ENCODE data around the gene NCK2. TPM values are rescaled to one million over a fixed set of nuclear protein-coding genes. Genes with fewer than 3 reads are reported as not detected.

NCK2 gene
- total RNA-seq, 5 donors from 2014 or later (not counting 1 experiment from before 2014, with no cell fraction given): 97.7 to 154 (median 120) TPM

DNA sequence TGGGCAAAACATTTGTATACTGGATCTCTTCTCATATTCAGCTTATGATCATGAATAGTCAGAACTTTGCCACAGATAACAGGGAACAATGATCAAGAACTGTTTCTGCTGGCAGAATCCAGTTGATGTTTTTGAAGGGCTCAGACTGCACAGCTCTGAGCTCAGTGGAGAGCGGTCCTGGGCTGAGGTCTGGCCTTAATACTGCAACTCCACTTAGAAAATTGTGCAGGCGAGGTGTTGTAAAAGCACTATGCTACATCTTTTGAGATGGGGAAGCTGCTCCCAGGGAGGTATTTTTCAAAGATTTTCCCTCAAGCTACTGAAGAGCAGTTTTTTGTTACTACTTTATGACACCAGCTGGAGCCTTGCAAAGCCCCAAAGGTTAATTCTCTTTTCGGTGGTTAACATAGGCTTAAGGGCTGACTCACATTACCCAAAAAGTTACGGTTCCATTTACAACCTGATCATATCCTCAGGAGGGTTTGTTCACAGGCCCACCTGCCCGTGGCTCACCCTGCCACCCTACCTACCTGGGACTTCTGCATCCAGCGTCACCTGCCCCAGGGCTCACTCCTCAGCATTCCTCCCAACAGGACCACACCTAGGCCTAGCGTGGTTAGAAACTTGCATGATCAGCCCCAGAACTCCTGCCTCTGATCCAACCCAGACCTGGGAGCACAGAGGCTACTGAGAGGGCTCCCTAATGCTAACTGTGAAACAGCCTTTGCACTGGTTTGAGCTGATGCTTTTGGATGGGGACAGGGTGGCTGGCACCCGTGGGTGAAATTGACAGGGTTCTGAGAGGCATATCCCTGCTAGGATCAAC, 114.4 kb downstream of the NCK2 start:
- peak in 2 of 35 experiments; percentile 28 for DNase-seq
- no peak overlapping the region for H3K4me3 ChIP-seq (ENCODE audit: control insufficient read depth in 1 of 2, extremely low read depth in 1 of 2, low read length in 1 of 2)
- H3K9me3 ChIP-seq: no peaks in the 10 kb centered on the region
- WGBS (ENCODE audit: insufficient coverage): 24% methylated on average over 7 of the region's 8 CpGs
- H3K27me3 Mint-ChIP-seq: no peaks in the 10 kb centered on the region
- peaks cover 87 to 96% (median 94%) of the 10 kb centered on the region in 3 donors for H3K4me1 Mint-ChIP-seq
- peak in 3 of 4 experiments; percentile 41 to 48 (median 44) for ATAC-seq (replicated peaks in 1 of 4)
- H3K27ac Mint-ChIP-seq: peak overlapping the region; percentile 97 to 98
- ChIA-PET POLR2A (interaction anchor here (0.5 to 0.9 kb wide), 6 partner anchors 10 to 121 kb away, joined by 3 to 5 read pairs (median 3); no protein-coding TSS in a partner anchor), CTCF (interaction anchor here (1.3 to 1.7 kb wide), 2 partner anchors 9 to 224 kb away, joined by 3 to 4 read pairs; no protein-coding TSS in a partner anchor)
- peaks cover 49 to 81% of the 10 kb centered on the region in 2 experiments for H3K4me1 ChIP-seq (ENCODE audit: control insufficient read depth in 1 of 2, extremely low read depth in 1 of 2, insufficient read depth in 2 of 2, low read length in 2 of 2)
- H3K4me3 Mint-ChIP-seq: peak overlapping the region; percentile 0 to 74 (median 24)
- H3K27ac ChIP-seq (ENCODE audit: low read length): peak overlapping the region; percentile 86
- peaks cover 15 to 19% of the 10 kb centered on the region in 2 donors for H3K36me3 ChIP-seq (ENCODE audit: control insufficient read depth in 2 of 2, extremely low read depth in 1 of 2, insufficient read depth in 1 of 2, low read length in 1 of 2)
- no peaks in the 10 kb centered on the region for H3K9me3 Mint-ChIP-seq
- H3K36me3 Mint-ChIP-seq: peaks cover 40% of the 10 kb centered on the region
- H3K27me3 ChIP-seq (replicated peaks in 1 of 2; ENCODE audit: control insufficient read depth in 2 of 2, extremely low read depth in 1 of 2, insufficient read depth in 2 of 2, low read length in 1 of 2): no peaks in the 10 kb centered on the region

- Mint-ChIP-seq H3K27ac (peak overlapping the region; percentile 97 to 98), H3K27me3 (no peaks in the 10 kb centered on the region), H3K4me1 (peaks cover 90 to 100% (median 98%) of the 10 kb centered on the region in 3 donors), H3K9me3 (no peaks in the 10 kb centered on the region), H3K36me3 (peaks cover 42% of the 10 kb centered on the region), H3K4me3 (peak overlapping the region in 1 of 3 donors; percentile 74)
- Histone ChIP-seq H3K27ac (ENCODE audit: low read length) (peak overlapping the region; percentile 86), H3K27me3 (replicated peaks in 1 of 2; ENCODE audit: control insufficient read depth in 2 of 2, extremely low read depth in 1 of 2, insufficient read depth in 2 of 2, low read length in 1 of 2) (no peaks in the 10 kb centered on the region), H3K4me3 (ENCODE audit: control insufficient read depth in 1 of 2, extremely low read depth in 1 of 2, low read length in 1 of 2) (no peak overlapping the region), H3K9me3 (no peaks in the 10 kb centered on the region), H3K36me3 (ENCODE audit: control insufficient read depth in 2 of 2, extremely low read depth in 1 of 2, insufficient read depth in 1 of 2, low read length in 1 of 2) (peaks cover 15 to 19% of the 10 kb centered on the region in 2 donors), H3K4me1 (ENCODE audit: control insufficient read depth in 1 of 2, extremely low read depth in 1 of 2, insufficient read depth in 2 of 2, low read length in 2 of 2) (peaks cover 49 to 87% of the 10 kb centered on the region in 2 experiments)
- POLR2A ChIA-PET: interaction anchor here in 1 of 2 donors (0.9 kb wide), 1 partner anchor 113 kb away, joined by 3 read pairs; no protein-coding TSS in a partner anchor
- 100% methylated on average over 1 of the region's 2 CpGs for WGBS (ENCODE audit: insufficient coverage)
- CTCF ChIA-PET: interaction anchor here in 1 of 2 donors (1.7 kb wide), 1 partner anchor 9 kb away, joined by 4 read pairs; no protein-coding TSS in a partner anchor
- ATAC-seq (replicated peaks in 1 of 4): no peak
- DNase-seq: no peak
Observed at GRCh38 chr2:105859694-105859951, 114.9 kb downstream of the NCK2 start.

GRCh38 chr2:105860567-105860966, 115.9 kb downstream of the NCK2 start:
- Histone ChIP-seq H3K4me1 (ENCODE audit: control insufficient read depth in 1 of 2, extremely low read depth in 1 of 2, insufficient read depth in 2 of 2, low read length in 2 of 2) (peaks cover 50 to 90% of the 10 kb centered on the region in 2 experiments), H3K36me3 (ENCODE audit: control insufficient read depth in 2 of 2, extremely low read depth in 1 of 2, insufficient read depth in 1 of 2, low read length in 1 of 2) (peaks cover 8 to 11% of the 10 kb centered on the region in 2 donors), H3K27me3 (replicated peaks in 1 of 2; ENCODE audit: control insufficient read depth in 2 of 2, extremely low read depth in 1 of 2, insufficient read depth in 2 of 2, low read length in 1 of 2) (no peaks in the 10 kb centered on the region), H3K9me3 (no peaks in the 10 kb centered on the region), H3K4me3 (ENCODE audit: control insufficient read depth in 1 of 2, extremely low read depth in 1 of 2, low read length in 1 of 2) (no peak overlapping the region), H3K27ac (ENCODE audit: low read length) (peak overlapping the region; percentile 86)
- ChIA-PET POLR2A (interaction anchor here (0.6 kb wide), 2 partner anchors 57 to 211 kb away, joined by 3 read pairs; no protein-coding TSS in a partner anchor), CTCF (interaction anchor here in 1 of 2 donors (0.6 to 0.7 kb wide), 3 partner anchors 106 to 286 kb away, joined by 3 to 5 read pairs (median 3); no protein-coding TSS in a partner anchor)
- Mint-ChIP-seq H3K9me3 (no peaks in the 10 kb centered on the region), H3K4me3 (peak overlapping the region in 2 of 3 donors; percentile 31 to 74), H3K36me3 (peaks cover 33% of the 10 kb centered on the region), H3K4me1 (peaks cover 90 to 100% (median 98%) of the 10 kb centered on the region in 3 donors), H3K27ac (peak overlapping the region; percentile 97 to 98), H3K27me3 (no peaks in the 10 kb centered on the region)
- DNase-seq (no peak), ATAC-seq (replicated peaks in 1 of 4) (no peak)
- WGBS (ENCODE audit: insufficient coverage): 95% methylated on average over 9 of the region's 10 CpGs

DNA sequence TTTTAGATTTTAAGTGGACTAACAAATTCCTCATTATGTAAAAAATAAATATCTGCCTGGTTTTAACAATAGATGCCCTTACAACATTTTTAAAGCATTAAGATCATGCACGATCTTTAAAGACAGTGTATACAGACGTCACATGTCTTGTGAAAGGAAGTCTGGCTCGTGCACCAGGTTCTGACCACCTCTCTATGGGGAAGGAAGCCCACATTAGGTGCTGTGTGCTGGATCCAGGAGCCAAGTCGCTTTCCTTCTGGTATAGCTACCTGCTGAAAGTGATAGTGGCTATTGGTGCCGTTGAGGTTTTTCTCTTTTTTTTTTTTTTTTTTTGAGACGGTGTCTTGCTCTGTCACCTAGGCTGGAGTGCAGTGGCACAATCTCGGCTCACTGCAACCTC, 116.5 kb downstream of the NCK2 start:
- Histone ChIP-seq H3K4me3 (ENCODE audit: control insufficient read depth in 1 of 2, extremely low read depth in 1 of 2, low read length in 1 of 2) (peak overlapping the region in 1 of 2 donors; percentile 15), H3K27me3 (replicated peaks in 1 of 2; ENCODE audit: control insufficient read depth in 2 of 2, extremely low read depth in 1 of 2, insufficient read depth in 2 of 2, low read length in 1 of 2) (no peaks in the 10 kb centered on the region), H3K4me1 (ENCODE audit: control insufficient read depth in 1 of 2, extremely low read depth in 1 of 2, insufficient read depth in 2 of 2, low read length in 2 of 2) (peaks cover 47 to 91% of the 10 kb centered on the region in 2 experiments), H3K36me3 (ENCODE audit: control insufficient read depth in 2 of 2, extremely low read depth in 1 of 2, insufficient read depth in 1 of 2, low read length in 1 of 2) (peaks cover 7 to 10% of the 10 kb centered on the region in 2 donors), H3K27ac (ENCODE audit: low read length) (peak overlapping the region; percentile 86), H3K9me3 (no peaks in the 10 kb centered on the region)
- Mint-ChIP-seq H3K9me3 (no peaks in the 10 kb centered on the region), H3K27me3 (no peaks in the 10 kb centered on the region), H3K4me3 (peak overlapping the region in 2 of 3 donors; percentile 28 to 74), H3K4me1 (peaks cover 84 to 98% (median 96%) of the 10 kb centered on the region in 3 donors), H3K36me3 (peaks cover 28% of the 10 kb centered on the region), H3K27ac (peak overlapping the region; percentile 97 to 98)
- DNase-seq: peak in 7 of 35 experiments; percentile 10 to 63 (median 17)
- WGBS (ENCODE audit: insufficient coverage): 0% methylated on average over 2 of the region's 7 CpGs
- ChIA-PET CTCF (interaction anchor here in 1 of 2 donors (0.6 to 0.7 kb wide), 4 partner anchors 102 to 286 kb away, joined by 3 to 5 read pairs (median 3); no protein-coding TSS in a partner anchor), POLR2A (interaction anchor here (0.6 kb wide), 2 partner anchors 58 to 210 kb away, joined by 3 read pairs; no protein-coding TSS in a partner anchor)
- ATAC-seq (replicated peaks in 1 of 4): peak in 1 of 4 experiments; percentile 45

GRCh38 chr2:105862843-105863242, 118.1 kb downstream of the NCK2 start:
- H3K27me3 ChIP-seq (replicated peaks in 1 of 2; ENCODE audit: control insufficient read depth in 2 of 2, extremely low read depth in 1 of 2, insufficient read depth in 2 of 2, low read length in 1 of 2): no peaks in the 10 kb centered on the region
- 65% methylated on average over 4 of the region's 5 CpGs for WGBS (ENCODE audit: insufficient coverage)
- Mint-ChIP-seq H3K27me3 (no peaks in the 10 kb centered on the region), H3K27ac (peak overlapping the region; percentile 79 to 98), H3K4me1 (peaks cover 76 to 98% (median 96%) of the 10 kb centered on the region in 3 donors), H3K36me3 (peaks cover 21% of the 10 kb centered on the region), H3K9me3 (no peaks in the 10 kb centered on the region), H3K4me3 (peak overlapping the region in 1 of 3 donors; percentile 22)
- no peak for DNase-seq
- H3K4me1 ChIP-seq (ENCODE audit: control insufficient read depth in 1 of 2, extremely low read depth in 1 of 2, insufficient read depth in 2 of 2, low read length in 2 of 2): peaks cover 30 to 93% of the 10 kb centered on the region in 2 experiments
- no peaks in the 10 kb centered on the region for H3K9me3 ChIP-seq
- ChIA-PET CTCF (no interaction called here), POLR2A (interaction anchor here in 1 of 2 donors (0.7 kb wide), 1 partner anchor 36 kb away, joined by 3 read pairs; no protein-coding TSS in a partner anchor)
- H3K27ac ChIP-seq (ENCODE audit: low read length): peak overlapping the region; percentile 7
- no peak overlapping the region for H3K4me3 ChIP-seq (ENCODE audit: control insufficient read depth in 1 of 2, extremely low read depth in 1 of 2, low read length in 1 of 2)
- H3K36me3 ChIP-seq (ENCODE audit: control insufficient read depth in 2 of 2, extremely low read depth in 1 of 2, insufficient read depth in 1 of 2, low read length in 1 of 2): peaks cover 7 to 10% of the 10 kb centered on the region in 2 donors
- ATAC-seq (replicated peaks in 1 of 4): no peak

DNA sequence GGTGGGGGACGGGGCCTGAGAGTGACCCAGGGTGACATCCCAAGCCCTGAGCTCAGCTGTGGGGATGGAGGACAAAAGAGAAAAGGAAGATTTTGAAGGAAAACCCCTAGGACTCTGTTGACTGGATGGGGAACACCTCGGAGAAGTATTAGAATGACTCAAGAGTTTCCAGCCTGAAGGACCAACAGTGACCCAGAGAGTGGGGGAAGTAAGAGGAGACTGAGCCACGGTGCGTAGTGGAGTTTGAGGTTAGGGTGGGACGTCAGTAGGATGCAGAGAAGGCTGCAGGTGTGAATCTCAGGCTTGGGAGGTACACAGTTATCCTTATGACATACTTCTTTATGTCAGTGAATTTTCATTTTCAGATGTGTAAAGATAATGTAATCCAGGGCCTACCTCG, 119.5 kb downstream of the NCK2 start:
- H3K9me3 ChIP-seq: no peaks in the 10 kb centered on the region
- Mint-ChIP-seq H3K4me3 (peak overlapping the region; percentile 20 to 35 (median 29)), H3K27ac (peak overlapping the region; percentile 83 to 98), H3K9me3 (no peaks in the 10 kb centered on the region), H3K4me1 (peaks cover 76 to 98% (median 96%) of the 10 kb centered on the region in 3 donors), H3K36me3 (peaks cover 26% of the 10 kb centered on the region), H3K27me3 (no peaks in the 10 kb centered on the region)
- peaks cover 7 to 12% of the 10 kb centered on the region in 2 donors for H3K36me3 ChIP-seq (ENCODE audit: control insufficient read depth in 2 of 2, extremely low read depth in 1 of 2, insufficient read depth in 1 of 2, low read length in 1 of 2)
- DNase-seq: peak in 6 of 35 experiments; percentile 12 to 66 (median 16)
- peak overlapping the region; percentile 59 for H3K27ac ChIP-seq (ENCODE audit: low read length)
- CTCF ChIA-PET: interaction anchor here in 1 of 2 donors (0.6 kb wide), 1 partner anchor 63 kb away, joined by 3 read pairs; no protein-coding TSS in a partner anchor
- no peak overlapping the region for H3K4me3 ChIP-seq (ENCODE audit: control insufficient read depth in 1 of 2, extremely low read depth in 1 of 2, low read length in 1 of 2)
- WGBS (ENCODE audit: insufficient coverage): 75% methylated on average over 2 of the region's 6 CpGs
- no peaks in the 10 kb centered on the region for H3K27me3 ChIP-seq (replicated peaks in 1 of 2; ENCODE audit: control insufficient read depth in 2 of 2, extremely low read depth in 1 of 2, insufficient read depth in 2 of 2, low read length in 1 of 2)
- H3K4me1 ChIP-seq (ENCODE audit: control insufficient read depth in 1 of 2, extremely low read depth in 1 of 2, insufficient read depth in 2 of 2, low read length in 2 of 2): peaks cover 18 to 92% of the 10 kb centered on the region in 2 experiments
- POLR2A ChIA-PET: interaction anchor here (0.5 to 0.7 kb wide), 2 partner anchors 118 to 198 kb away, joined by 3 read pairs; no protein-coding TSS in a partner anchor
- ATAC-seq (replicated peaks in 1 of 4): peak in 2 of 4 experiments; percentile 45 to 67
